GM12873 (cell line): ENCODE data around the gene COLQ.

Source experiments
- CTCF ChIP-seq: IDR thresholded peaks from 2 replicates; pipeline ENCODE4 v1.5.1; 2012; ENCODE audit warnings: low read depth, mild to moderate bottlenecking, moderate library complexity, low read length, control low read depth; ENCODE audit not compliant: insufficient read depth; ENCODE audit errors: missing control alignments

The COLQ gene

GRCh38 chr3:15453501-15453900 lies 68.0 kb downstream of the COLQ start:
- no peak for TF ChIP-seq CTCF

- no peak for TF ChIP-seq CTCF
Observed at GRCh38 chr3:15452961-15453360, 68.5 kb downstream of the COLQ start.

- no peak for TF ChIP-seq CTCF
Observed at GRCh38 chr3:15452156-15452555, 69.3 kb downstream of the COLQ start.

- TF ChIP-seq CTCF, result no peak
Observed at GRCh38 chr3:15451216-15452113, 70.0 kb downstream of the COLQ start.

- TF ChIP-seq CTCF, result no peak
Observed at GRCh38 chr3:15450438-15451215, 70.9 kb downstream of the COLQ start.

GRCh38 chr3:15449489-15450224 lies 71.8 kb downstream of the COLQ start:
- TF ChIP-seq CTCF, result no peak
